OCI-LY1 (cell line): ENCODE data around the gene INO80B.

Source experiments
- EZH2 ChIP-seq: fragments of 200-600 bp; sonication (generic), shearing (Covaris generic); IDR thresholded peaks from 2 replicates; pipeline ENCODE4 v1.8.0; 2017; ENCODE audit warnings: borderline replicate concordance, mixed run types, mild to moderate bottlenecking, antibody characterized with exemption, low read length, moderate library complexity, mixed read lengths
- TF ChIP-seq, protein P1 (sequence below): fragments of 200-600 bp; sonication (generic), shearing (Covaris generic); IDR thresholded peaks from 2 replicates; pipeline ENCODE4 v1.5.1; 2017; ENCODE audit warnings: mild to moderate bottlenecking, antibody characterized with exemption, low read length, moderate library complexity, mixed read lengths

DNA sequence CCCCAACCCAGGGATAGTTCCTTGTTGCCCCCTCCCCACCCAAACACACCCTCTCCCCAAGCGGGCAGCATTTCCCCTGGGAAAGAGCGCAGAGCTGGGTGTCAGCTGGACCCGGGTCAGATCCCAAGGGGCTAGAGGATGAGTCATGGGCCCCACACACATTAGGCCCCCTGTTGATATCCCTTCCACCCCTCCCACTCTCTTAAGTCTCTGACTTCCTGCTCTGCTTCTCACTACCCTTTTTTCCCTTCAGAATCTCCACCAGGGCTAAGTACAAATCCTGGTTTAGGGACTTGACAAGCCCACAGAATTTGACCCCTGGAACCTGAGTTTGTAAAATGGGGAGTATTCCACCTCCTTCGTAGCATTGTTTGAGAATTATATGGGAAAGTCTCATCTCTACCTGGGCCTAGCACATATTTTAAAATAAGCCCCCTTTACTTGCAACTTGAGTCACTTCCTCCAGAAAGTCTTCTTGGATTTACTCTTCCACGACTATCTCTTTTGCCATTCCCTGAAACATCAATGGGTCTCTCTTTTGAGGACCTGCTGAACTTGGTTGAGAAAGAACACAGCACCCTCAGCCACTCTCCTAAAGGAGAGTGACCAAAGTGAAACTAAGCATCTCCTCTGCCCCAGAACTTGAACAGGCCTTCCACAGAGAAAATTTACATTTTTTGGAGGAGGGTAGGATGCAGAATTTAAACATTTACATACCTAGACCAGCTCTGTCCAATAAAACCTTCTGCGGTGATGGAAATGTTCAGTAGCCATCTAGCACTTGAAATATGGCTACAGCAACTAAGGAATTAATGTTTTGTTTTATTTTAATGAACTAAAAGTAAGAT is 17.8 kb upstream of the INO80B start:
- TF ChIP-seq, protein P1, sequence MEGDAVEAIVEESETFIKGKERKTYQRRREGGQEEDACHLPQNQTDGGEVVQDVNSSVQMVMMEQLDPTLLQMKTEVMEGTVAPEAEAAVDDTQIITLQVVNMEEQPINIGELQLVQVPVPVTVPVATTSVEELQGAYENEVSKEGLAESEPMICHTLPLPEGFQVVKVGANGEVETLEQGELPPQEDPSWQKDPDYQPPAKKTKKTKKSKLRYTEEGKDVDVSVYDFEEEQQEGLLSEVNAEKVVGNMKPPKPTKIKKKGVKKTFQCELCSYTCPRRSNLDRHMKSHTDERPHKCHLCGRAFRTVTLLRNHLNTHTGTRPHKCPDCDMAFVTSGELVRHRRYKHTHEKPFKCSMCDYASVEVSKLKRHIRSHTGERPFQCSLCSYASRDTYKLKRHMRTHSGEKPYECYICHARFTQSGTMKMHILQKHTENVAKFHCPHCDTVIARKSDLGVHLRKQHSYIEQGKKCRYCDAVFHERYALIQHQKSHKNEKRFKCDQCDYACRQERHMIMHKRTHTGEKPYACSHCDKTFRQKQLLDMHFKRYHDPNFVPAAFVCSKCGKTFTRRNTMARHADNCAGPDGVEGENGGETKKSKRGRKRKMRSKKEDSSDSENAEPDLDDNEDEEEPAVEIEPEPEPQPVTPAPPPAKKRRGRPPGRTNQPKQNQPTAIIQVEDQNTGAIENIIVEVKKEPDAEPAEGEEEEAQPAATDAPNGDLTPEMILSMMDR: no peak
- TF ChIP-seq EZH2: no peak
